IMR-90 (cell line): Measurements from ENCODE around the gene KCNQ2. TPM values are rescaled to one million over a fixed set of nuclear protein-coding genes. Genes with fewer than 3 reads are reported as not detected.

ENCODE experiments used
- ATAC-seq: fragments of 200-7000 bp; cut with Tn5 transposase; 2 replicates; pipeline ENCODE4 v1.9.1; 2020; ENCODE audit warnings: low read depth, mild to moderate bottlenecking, moderate library complexity
- BruUV-seq: library from RNA; stranded (reverse); fragments of 400-500 nt; replicated peaks from 2 replicates; lab custom pipeline; 2021; lab: Mats Ljungman, UMichigan
- CTCF ChIA-PET: fragments of 300-600 bp; formaldehyde crosslinking; extraction: SDS; loops from one replicate; lab custom pipeline; 2021; ENCODE audit warnings: antibody characterized with exemption; lab: Yijun Ruan, JAX
- POLR2A ChIA-PET: fragments of 300-600 bp; sonication (Branson Sonifier 250); formaldehyde crosslinking; loops from one replicate; lab custom pipeline; 2022; ENCODE audit warnings: antibody characterized with exemption; ENCODE audit not compliant: unreplicated experiment; lab: Charles Lee
- DNase-seq: peaks from one replicate; pipeline ENCODE4 v3.0.0; 2013
- H2AFZ ChIP-seq: replicated peaks from 2 replicates; pipeline ENCODE3; 2013; ENCODE audit warnings: low read length, mild to moderate bottlenecking; ENCODE audit not compliant: poor library complexity
- H2AK5ac ChIP-seq: 2 replicates; pipeline ENCODE4 v1.6.1; 2013; ENCODE audit warnings: low read depth, low read length, inconsistent platforms
- H2AK9ac ChIP-seq: replicated peaks from 2 replicates; pipeline ENCODE3; 2013; ENCODE audit warnings: mild to moderate bottlenecking, low read depth, low read length, moderate library complexity; ENCODE audit not compliant: poor library complexity
- H2BK120ac ChIP-seq: 2 replicates; pipeline ENCODE4 v1.6.1; 2013; ENCODE audit warnings: low read depth, low read length, inconsistent platforms
- H2BK15ac ChIP-seq: 3 replicates; pipeline ENCODE4 v1.6.1; 2013; ENCODE audit warnings: low read depth, low read length, inconsistent platforms
- H2BK20ac ChIP-seq: 2 replicates; pipeline ENCODE4 v1.6.1; 2013; ENCODE audit warnings: low read depth, mild to moderate bottlenecking, inconsistent platforms, low read length, moderate library complexity
- H2BK5ac ChIP-seq: 2 replicates; pipeline ENCODE4 v1.6.1; 2013; ENCODE audit warnings: mild to moderate bottlenecking, low read depth, low read length, inconsistent platforms; ENCODE audit not compliant: poor library complexity, severe bottlenecking
- H3K14ac ChIP-seq: replicated peaks from 2 replicates; pipeline ENCODE4 v1.6.1; 2013; ENCODE audit warnings: low read depth, low read length, inconsistent platforms
- H3K18ac ChIP-seq: 2 replicates; pipeline ENCODE4 v1.6.1; 2013; ENCODE audit warnings: low read depth, low read length, control low read depth
- H3K23ac ChIP-seq: 2 replicates; pipeline ENCODE4 v1.6.1; 2013; ENCODE audit warnings: low read depth, low read length, inconsistent platforms
- H3K27ac ChIP-seq: 2 replicates; pipeline ENCODE4 v1.5.1; 2013; ENCODE audit warnings: mild to moderate bottlenecking, control low read depth, low read length; ENCODE audit not compliant: insufficient read depth
- H3K27me3 ChIP-seq: 2 replicates; pipeline ENCODE4 v1.6.1; 2013; ENCODE audit warnings: low read length; ENCODE audit not compliant: control insufficient read depth, insufficient read depth
- H3K36me3 ChIP-seq: 2 replicates; pipeline ENCODE4 v1.6.1; 2013; ENCODE audit warnings: low read length, mixed read lengths; ENCODE audit not compliant: control insufficient read depth, insufficient read depth
- H3K4ac ChIP-seq: 2 replicates; pipeline ENCODE4 v1.6.1; 2013; ENCODE audit warnings: low read depth, low read length, inconsistent platforms
- H3K4me1 ChIP-seq: 2 replicates; pipeline ENCODE4 v1.6.1; 2013; ENCODE audit warnings: low read length, mixed read lengths; ENCODE audit not compliant: control insufficient read depth, insufficient read depth
- H3K4me2 ChIP-seq: 2 replicates; pipeline ENCODE4 v1.6.1; 2013; ENCODE audit warnings: low read depth, mild to moderate bottlenecking, control low read depth, low read length, moderate library complexity
- H3K4me3 ChIP-seq: 2 replicates; pipeline ENCODE4 v1.5.1; 2013; ENCODE audit warnings: low read depth, mild to moderate bottlenecking, control low read depth, low read length, moderate library complexity; ENCODE audit not compliant: insufficient read depth
- H3K56ac ChIP-seq: 2 replicates; pipeline ENCODE4 v1.6.1; 2013; ENCODE audit warnings: low read length, inconsistent platforms; ENCODE audit not compliant: insufficient read depth; ENCODE audit errors: extremely low read depth
- H3K79me1 ChIP-seq, 2 experiments: 2 replicates each; pipeline ENCODE4 v1.6.1; 2013; ENCODE audit warnings: low read length in 2 of 2, inconsistent platforms in 1 of 2, low read depth in 1 of 2
- H3K9ac ChIP-seq: 2 replicates; pipeline ENCODE4 v1.6.1; 2013; ENCODE audit warnings: low read depth, low read length, control low read depth
- H3K9me1 ChIP-seq: 2 replicates; pipeline ENCODE4 v1.6.1; 2013; ENCODE audit warnings: low read length, inconsistent platforms; ENCODE audit not compliant: insufficient read depth
- H3K9me3 ChIP-seq: 2 replicates; pipeline ENCODE4 v1.6.1; 2013; ENCODE audit warnings: low read length; ENCODE audit not compliant: control insufficient read depth, insufficient read depth
- H4K20me1 ChIP-seq: 2 replicates; pipeline ENCODE4 v1.6.1; 2013; ENCODE audit warnings: low read length, inconsistent platforms; ENCODE audit not compliant: insufficient read depth
- H4K5ac ChIP-seq: 2 replicates; pipeline ENCODE4 v1.6.1; 2013; ENCODE audit warnings: mild to moderate bottlenecking, low read depth, low read length, control low read depth
- H4K8ac ChIP-seq, 2 experiments: 2 replicates each; pipeline ENCODE4 v1.6.1; 2013; ENCODE audit warnings: low read depth in 2 of 2, low read length in 2 of 2, control low read depth in 1 of 2, inconsistent platforms in 1 of 2
- H4K91ac ChIP-seq: 2 replicates; pipeline ENCODE4 v1.6.1; 2013; ENCODE audit warnings: low read depth, low read length, inconsistent platforms; ENCODE audit not compliant: insufficient read depth
- CEBPB ChIP-seq: IDR thresholded peaks from 2 replicates; pipeline ENCODE4 v1.6.1; 2012; ENCODE audit warnings: low read depth, low read length, improper control_type of control experiment
- RCOR1 ChIP-seq: IDR thresholded peaks from 2 replicates; pipeline ENCODE4 v1.6.1; 2012; ENCODE audit warnings: mild to moderate bottlenecking, low read length, improper control_type of control experiment; ENCODE audit not compliant: insufficient replicate concordance
- USF2 ChIP-seq: fragments of 150-350 bp; IDR thresholded peaks from 2 replicates; pipeline ENCODE4 v1.6.1; 2017; ENCODE audit warnings: mild to moderate bottlenecking, antibody characterized with exemption, low read length, low read depth
- WGBS, 2 experiments: methylation state at CpG; one replicate each; pipeline versions ENCODE4 v1.1.5 to v1.1.7; 2013; ENCODE audit warnings: missing lambda C conversion rate in 2 of 2; ENCODE audit not compliant: insufficient read length in 1 of 2; ENCODE audit errors: extremely low coverage in 2 of 2; 5-methylcytosine and 5-hydroxymethylcytosine counted together
- dilution Hi-C: fragments of 300-500 bp; cut with HindIII; formaldehyde crosslinking; loops from one replicate; pipeline ENCODE4 v1.14.3; 2018; ENCODE audit warnings: low sequenced_read_pairs; ENCODE audit not compliant: unreplicated experiment
- in situ Hi-C: fragments of 300-500 bp; cut with MboI; formaldehyde crosslinking; loops from 3 replicates; pipeline ENCODE4 v1.14.3; 2019; ENCODE audit warnings: low sequenced_read_pairs, inconsistent platforms, mixed read lengths
- intact Hi-C: fragments of 100-400 bp; cut with micrococcal nuclease; formaldehyde crosslinking; loops from 2 replicates; pipeline ENCODE4 v1.10.0; 2022
- polyA plus RNA-seq, 3 experiments: library from polyadenylated mRNA; depleted of rRNA; stranded (reverse); fragments of >200 nt; gene quantifications; 2 replicates each; pipeline ENCODE4 v1.2.3, GENCODE V29; 2012; ENCODE audit warnings: low replicate concordance in 1 of 3
- total RNA-seq: library from RNA; depleted of rRNA; stranded (reverse); fragments of >200 nt; gene quantifications from 2 replicates; pipeline ENCODE4 v1.2.3, GENCODE V29; 2012

Gene KCNQ2
- total and polyA plus RNA-seq, 2 of the 4 experiments (the other 2 are of a cell fraction): 0.02 TPM; not detected in 1

- Histone ChIP-seq H2BK15ac (no peak overlapping the region), H3K56ac (no peak overlapping the region), H2BK120ac (no peak overlapping the region), H4K20me1 (no peaks in the 10 kb centered on the region), H3K36me3 (no peaks in the 10 kb centered on the region), H4K8ac (no peak overlapping the region), H3K4me3 (no peak overlapping the region), H3K9ac (no peak overlapping the region), H4K5ac (no peak overlapping the region), H4K91ac (no peak overlapping the region), H3K79me1 (no peaks in the 10 kb centered on the region), H2AFZ (no peak overlapping the region), H2AK9ac (no peak overlapping the region), H3K18ac (no peak overlapping the region), H3K9me3 (no peaks in the 10 kb centered on the region), H2BK5ac (no peak overlapping the region), H2AK5ac (no peak overlapping the region), H3K14ac (no peak overlapping the region), H3K4me2 (no peak overlapping the region), H3K27ac (no peak overlapping the region), H3K27me3 (no peaks in the 10 kb centered on the region; the same call in 1 of the 2 replicates), H3K4me1 (no peaks in the 10 kb centered on the region), H2BK20ac (no peak overlapping the region), H3K9me1 (no peaks in the 10 kb centered on the region), H3K4ac (no peak overlapping the region), H3K23ac (no peak overlapping the region)
- DNase-seq: no peak
- in situ Hi-C loops: no loop called here
- dilution Hi-C loops: no loop called here
- ChIA-PET POLR2A (no interaction called here), CTCF (no interaction called here)
- no TSS peak for BruUV-seq
- intact Hi-C loops: no loop called here
- WGBS, 2 experiments: 64% methylated on average over 4 of the region's 16 CpGs; no CpG with 5 or more reads in 1 of the 2 experiments
- no peak for ATAC-seq
- TF ChIP-seq USF2 (no peak), CEBPB (no peak), RCOR1 (no peak)
Observed at GRCh38 chr20:63432577-63433325, 39.7 kb downstream of the KCNQ2 start.
